ENCODE measurements around the gene TTLL3. TPM values are rescaled to one million over a fixed set of nuclear protein-coding genes. Genes with fewer than 3 reads are reported as not detected.

Gene TTLL3
- 10 to 100 TPM in 7 of 10 donors, 1 to 10 TPM in 3; 8.7 to 20.5 (median 13.7) TPM for total RNA-seq
- 10 to 100 TPM in 1 of 2 donors, 1 to 10 TPM in 1; 6.7 to 35.0 TPM for polyA plus RNA-seq
- long read RNA-seq, donor 1, full-length matches to known transcripts = 1 of 12 reads
- long read RNA-seq, donor 1, partial matches to known transcripts = 3 of 12 reads
- long read RNA-seq, donor 1, other reads (novel, unspliced or antisense) = 8 of 12 reads
- long read RNA-seq, donor 2, full-length matches to known transcripts = 2 of 10 reads
- long read RNA-seq, donor 2, partial matches to known transcripts = 1 of 10 reads
- long read RNA-seq, donor 2, other reads (novel, unspliced or antisense) = 7 of 10 reads
- long read RNA-seq, donor 3, partial matches to known transcripts = 4 of 8 reads
- long read RNA-seq, donor 3, other reads (novel, unspliced or antisense) = 2 of 8 reads

- DNase-seq = peak; percentile 79 to 82
- 1 to 2% methylated on average over 63 to 76 of the region's 76 CpGs for WGBS, 2 donors
- Histone ChIP-seq H3K36me3 (peaks cover 0 to 71% (median 18%) of the 10 kb centered on the region in 9 donors), H3K4me1 (peaks cover 4 to 21% (median 18%) of the 10 kb centered on the region in 9 donors), H3K27ac (peak within 1 kb of the TSS; percentile 88 to 99 (median 96)), H3K4me3 (peak within 1 kb of the TSS; percentile 64 to 92 (median 78)), H3K27me3 (no peaks in the 10 kb centered on the region), H3K9me3 (no peaks in the 10 kb centered on the region)
- intact Hi-C loops (cut with DNase I) = no loop called here
- peak; percentile 78 to 88 (median 84) for ATAC-seq
- peak in 3 of 9 donors; percentile 5 to 24 (median 6) for TF ChIP-seq CTCF (IDR thresholded peaks at IDR 0.05)
Observed at GRCh38 chr3:9809615-9810432, at the start of gene TTLL3. TSS of gene TTLL3 (plus strand) at chr3:9810262. CDS start at chr3:9810662, 400 bp downstream.

GRCh38 chr3:9760779-9761505 lies 49.1 kb upstream of the TTLL3 start:
- H3K27me3 ChIP-seq = no peaks in the 10 kb centered on the region
- 97 to 98% methylated on average over 10 of the region's 10 CpGs for WGBS, 2 donors
- intact Hi-C loops (cut with DNase I) = no loop called here
- no peak overlapping the region for H3K27ac ChIP-seq
- no peak overlapping the region for H3K4me3 ChIP-seq
- H3K36me3 ChIP-seq = peaks cover 0 to 94% (median 32%) of the 10 kb centered on the region in 9 donors
- H3K9me3 ChIP-seq = no peaks in the 10 kb centered on the region
- TF ChIP-seq CTCF (IDR thresholded peaks at IDR 0.05) = no peak
- DNase-seq = no peak
- no peaks in the 10 kb centered on the region for H3K4me1 ChIP-seq
- ATAC-seq = no peak

GRCh38 chr3:9761919-9762318 lies 48.1 kb upstream of the TTLL3 start:
- Histone ChIP-seq H3K4me1 (peaks cover 0 to 7% (median 4%) of the 10 kb centered on the region in 9 donors), H3K27me3 (no peaks in the 10 kb centered on the region), H3K27ac (no peak overlapping the region), H3K4me3 (no peak overlapping the region), H3K36me3 (peaks cover 0 to 87% (median 23%) of the 10 kb centered on the region in 9 donors), H3K9me3 (no peaks in the 10 kb centered on the region)
- no peak for DNase-seq
- intact Hi-C loops (cut with DNase I) = no loop called here
- ATAC-seq = no peak
- no peak for TF ChIP-seq CTCF (IDR thresholded peaks at IDR 0.05)
- 94 to 98% methylated on average over 5 of the region's 5 CpGs for WGBS, 2 donors

GRCh38 chr3:9762871-9763270 lies 47.2 kb upstream of the TTLL3 start:
- H3K4me3 ChIP-seq = no peak overlapping the region
- TF ChIP-seq CTCF (IDR thresholded peaks at IDR 0.05) = no peak
- H3K36me3 ChIP-seq = peaks cover 0 to 78% (median 13%) of the 10 kb centered on the region in 9 donors
- no peaks in the 10 kb centered on the region for H3K27me3 ChIP-seq
- WGBS, 2 donors = 92 to 96% methylated on average over 8 of the region's 8 CpGs
- no peaks in the 10 kb centered on the region for H3K9me3 ChIP-seq
- H3K4me1 ChIP-seq = peaks cover 0 to 16% (median 13%) of the 10 kb centered on the region in 9 donors
- no peak for ATAC-seq
- DNase-seq = no peak
- intact Hi-C loops (cut with DNase I) = no loop called here
- H3K27ac ChIP-seq = no peak overlapping the region

Measured in heart right ventricle (tissue), 16 donors.